ENCODE data around the gene ASB10.

ASB10 gene

DNA sequence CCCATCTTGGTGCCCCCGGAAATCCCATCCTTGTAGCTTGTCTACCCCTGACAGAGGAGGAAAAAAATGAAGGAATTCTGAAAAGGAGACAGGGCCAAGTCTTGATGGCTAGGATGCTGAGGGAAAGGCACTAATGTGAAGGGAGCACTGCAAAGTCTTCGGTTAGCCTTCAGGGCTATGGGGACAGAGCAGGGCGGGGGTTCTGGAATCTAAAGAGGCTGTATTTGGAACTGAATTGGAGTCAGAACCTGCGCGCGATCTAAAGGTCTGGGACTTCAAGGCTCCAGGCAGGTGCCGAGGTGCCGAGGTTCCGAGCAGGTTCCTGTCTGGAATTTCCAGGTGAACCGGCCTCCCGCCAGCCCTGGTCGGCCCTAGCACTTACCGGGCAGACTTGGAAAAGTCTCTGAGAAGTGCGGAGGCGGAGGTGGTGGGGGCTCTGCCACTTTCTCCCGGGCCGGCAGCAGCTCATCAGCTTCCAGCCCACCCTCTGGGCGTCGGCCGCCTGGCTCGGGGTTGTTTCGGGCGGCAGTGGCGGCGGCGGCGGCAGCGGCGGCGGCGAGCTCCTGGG is 20.3 kb downstream of the ASB10 start:
- DNase-seq = peak; percentile 8

DNA sequence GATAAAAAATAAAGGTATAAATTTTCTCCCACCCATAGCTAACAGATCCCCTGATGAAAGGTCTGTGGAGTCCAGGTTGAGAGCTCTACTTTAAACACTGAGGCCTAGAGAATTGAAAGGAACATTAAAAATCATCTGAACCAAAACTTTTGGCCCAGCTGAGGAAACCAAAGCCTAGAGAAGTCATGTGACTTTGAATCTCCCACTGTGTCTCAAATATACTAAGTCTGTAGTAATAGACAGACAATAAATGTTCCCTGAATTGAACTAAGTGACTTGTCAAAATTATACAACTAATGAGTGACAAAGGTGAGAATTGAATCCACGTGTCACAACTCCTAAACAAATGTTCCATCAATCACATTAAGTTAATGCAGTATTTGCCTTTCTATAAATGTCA is 25.3 kb downstream of the ASB10 start:
- no peak for DNase-seq

DNA sequence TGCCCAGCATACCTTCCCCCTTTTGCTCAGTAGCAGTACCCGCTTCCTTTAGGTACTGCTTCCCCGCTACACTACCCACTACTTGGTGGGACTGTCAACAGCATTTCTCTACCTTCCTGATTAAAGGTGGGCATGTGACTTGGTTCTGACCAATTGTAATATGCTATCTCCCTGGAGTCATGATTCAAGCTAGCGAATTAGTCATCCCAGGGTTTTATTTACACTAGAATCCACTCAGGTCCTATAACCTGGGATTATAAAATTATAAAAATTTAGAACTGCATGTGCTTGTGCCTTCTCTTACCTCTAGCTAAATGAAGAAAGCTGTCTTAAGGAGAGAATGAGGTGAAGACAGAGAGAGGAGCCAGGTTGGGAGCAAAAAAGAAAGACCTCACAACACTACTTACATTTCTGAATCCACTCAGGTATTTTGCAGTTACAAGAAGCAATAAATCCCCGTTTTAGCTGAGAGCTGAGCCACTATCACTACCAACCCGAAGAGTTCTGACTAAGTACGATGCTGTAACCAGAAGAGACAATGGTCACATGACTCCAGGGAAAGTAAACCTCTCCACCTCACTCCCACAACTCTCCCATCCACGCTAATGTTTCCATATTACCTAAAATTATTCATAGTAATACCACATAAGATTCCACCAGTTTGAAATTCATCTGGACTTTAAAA is 29.3 kb downstream of the ASB10 start:
- no peak for DNase-seq

DNA sequence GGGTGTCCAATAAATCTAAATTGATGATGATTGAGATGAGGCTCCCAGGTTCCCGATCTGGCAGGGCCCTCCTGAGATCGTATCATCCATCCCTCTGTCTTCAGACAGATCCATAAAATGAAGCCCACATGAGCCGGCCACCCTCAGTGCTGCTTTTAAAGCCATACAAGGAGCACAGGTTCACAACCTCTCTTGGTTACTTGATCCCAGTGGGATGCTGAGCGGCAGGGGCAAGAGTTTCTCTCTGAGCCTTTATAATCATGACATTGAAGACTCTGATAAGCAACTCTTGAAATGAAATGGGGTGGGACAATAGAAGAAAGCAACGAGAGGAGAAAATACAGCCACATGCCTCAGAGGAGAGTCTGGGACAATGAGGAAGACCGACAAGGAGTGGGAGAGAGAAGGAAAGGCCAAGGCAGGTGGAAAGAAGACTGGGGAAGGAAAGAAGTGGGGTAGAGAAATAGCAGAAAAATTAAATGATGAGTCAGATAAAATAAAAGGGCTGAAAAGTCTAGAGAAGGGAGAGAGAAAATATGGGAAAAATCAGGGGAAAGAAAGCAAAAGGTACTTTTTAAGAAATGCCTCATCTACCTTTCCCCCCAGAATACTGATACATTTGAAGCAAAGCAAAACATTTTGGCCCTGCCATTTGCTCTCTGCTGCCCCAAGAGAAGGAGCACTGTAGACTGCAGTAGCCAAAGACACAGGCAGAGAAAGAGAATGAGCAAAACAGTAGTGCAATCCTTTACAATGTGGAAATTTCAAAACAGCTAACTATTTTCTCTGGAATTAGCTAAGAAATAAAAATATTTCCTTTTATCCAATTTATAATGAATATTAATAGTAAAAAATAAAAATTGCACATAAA is 34.2 kb downstream of the ASB10 start:
- no peak for DNase-seq

DNA sequence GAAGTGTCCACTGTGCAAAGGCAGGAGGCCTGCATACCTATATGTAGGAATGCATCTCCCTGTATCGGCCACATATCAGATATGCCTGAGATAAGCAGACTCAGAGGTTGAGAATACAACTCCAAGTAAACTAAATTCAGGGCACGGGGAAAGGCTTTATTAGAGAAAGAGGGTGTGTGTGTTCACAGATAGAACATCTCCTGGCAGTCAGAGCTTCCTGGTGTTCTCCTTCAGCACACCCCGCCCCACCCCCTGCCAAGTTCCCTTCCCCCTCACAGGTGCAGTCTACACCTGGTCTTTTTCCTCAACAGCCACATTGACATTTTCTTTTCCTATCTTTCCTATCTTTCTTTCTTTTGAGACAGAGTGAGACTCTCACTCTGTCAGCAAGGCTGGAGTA is 36.7 kb downstream of the ASB10 start:
- no peak for DNase-seq

DNA sequence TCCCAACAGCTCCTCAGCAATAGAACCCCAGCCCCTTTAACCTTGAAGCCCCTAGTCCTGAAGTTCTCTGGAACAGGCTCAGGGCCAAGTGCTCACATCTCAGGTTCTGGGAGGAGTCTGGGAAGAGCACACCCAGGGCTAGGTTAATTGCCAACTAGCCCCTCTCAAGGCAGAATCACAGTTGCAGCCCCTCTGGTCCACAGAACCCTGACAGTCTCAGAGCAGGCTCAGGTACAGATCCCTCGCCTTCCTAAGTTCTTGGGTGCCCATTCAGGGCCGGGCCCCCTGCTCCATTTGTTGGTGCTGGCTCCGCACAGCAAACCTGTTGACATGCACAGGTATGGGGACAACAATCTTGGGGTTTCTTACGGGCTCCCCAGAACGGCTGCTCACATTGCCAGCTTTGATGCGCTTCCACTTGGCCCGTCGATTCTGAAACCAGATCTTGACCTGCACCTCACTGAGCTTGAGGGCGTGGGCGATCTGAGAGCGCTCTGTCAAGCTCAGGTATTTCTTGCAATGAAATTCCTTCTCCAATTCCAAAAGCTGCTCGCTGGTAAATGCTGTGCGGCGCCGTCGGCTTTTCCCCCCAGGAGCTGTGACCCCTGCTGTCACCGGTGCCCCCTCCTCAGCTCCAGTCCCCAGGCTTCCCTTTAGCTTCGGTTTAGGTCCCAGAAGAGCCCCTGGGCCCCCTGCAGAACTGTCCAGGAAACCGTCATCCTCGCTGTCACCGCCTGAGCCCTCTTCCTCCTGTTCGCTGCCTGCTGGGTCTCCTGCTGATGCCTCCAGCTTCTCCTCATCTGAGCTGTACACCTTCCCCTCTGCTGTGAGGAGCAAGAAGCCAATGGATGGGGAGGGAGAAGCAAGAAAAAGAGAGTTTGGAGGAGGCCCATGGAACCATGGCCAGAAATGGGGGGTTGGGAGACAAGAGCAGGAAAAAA is 38.5 kb downstream of the ASB10 start:
- DNase-seq = no peak

DNA sequence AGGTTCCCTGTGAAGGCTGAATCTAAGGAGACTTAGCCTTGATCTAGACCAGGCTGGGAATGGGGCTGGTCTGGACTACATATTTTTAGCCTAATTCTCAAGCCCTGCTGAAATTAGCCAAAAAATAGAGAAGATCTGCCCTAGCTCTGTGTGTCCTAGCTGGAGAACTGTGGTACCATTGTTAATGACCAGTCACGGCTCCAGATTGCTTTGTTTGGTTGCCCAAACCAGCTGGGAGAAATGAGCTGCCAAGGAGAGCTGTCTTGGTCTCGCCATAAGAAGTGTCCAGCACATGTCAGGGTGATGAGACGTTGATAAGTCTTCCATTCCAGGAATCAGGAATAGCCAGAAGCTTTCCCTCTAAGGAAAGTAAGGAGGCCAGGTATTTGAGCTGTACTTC is 40.3 kb downstream of the ASB10 start:
- DNase-seq = no peak

DNA sequence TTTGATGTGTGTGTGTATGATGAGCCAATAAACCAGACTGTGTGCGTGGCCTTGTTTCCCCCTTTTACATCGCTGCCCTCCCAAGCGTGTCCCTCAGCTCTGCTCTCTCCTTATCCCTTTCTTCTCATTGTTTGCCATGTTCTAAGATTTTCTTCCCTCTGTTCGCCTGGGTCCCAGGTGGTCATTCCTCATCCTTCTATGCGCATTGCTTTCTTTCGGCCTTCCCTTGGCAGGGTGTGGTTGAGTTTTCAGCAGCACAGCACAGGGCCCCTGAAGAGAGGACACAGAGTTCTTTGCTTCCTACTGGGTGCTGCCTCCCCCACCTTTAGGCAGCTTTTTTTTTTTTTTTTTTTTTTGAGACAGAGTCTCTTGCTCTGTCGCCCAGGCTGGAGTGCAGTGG is 42.7 kb downstream of the ASB10 start:
- DNase-seq = no peak

DNA sequence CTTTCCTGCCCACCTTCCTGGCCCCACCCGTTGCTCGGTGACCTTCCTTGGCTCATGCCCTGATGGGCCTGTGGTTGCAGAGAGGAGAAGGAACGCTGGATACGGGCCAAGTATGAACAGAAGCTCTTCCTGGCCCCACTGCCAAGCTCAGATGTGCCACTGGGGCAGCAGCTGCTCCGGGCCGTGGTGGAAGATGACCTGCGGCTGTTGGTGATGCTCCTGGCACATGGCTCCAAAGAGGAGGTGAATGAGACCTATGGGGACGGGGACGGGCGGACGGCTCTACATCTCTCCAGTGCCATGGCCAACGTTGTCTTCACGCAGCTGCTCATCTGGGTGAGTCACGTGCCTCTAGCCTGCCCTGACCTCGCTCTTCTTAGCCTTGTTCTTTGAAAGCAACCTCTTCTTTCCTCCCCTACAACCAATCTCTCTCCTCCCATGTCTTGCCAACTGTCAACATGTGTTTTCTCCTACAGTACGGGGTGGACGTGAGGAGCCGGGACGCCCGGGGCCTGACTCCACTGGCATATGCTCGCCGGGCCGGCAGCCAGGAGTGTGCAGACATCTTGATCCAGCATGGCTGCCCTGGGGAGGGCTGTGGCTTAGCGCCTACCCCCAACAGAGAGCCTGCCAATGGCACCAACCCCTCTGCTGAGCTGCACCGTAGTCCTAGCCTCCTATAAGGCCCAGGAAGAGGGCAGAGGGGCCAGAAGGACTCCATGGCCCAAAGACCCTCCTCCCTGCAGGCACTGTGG is 43.6 kb downstream of the ASB10 start:
- DNase-seq = no peak

DNA sequence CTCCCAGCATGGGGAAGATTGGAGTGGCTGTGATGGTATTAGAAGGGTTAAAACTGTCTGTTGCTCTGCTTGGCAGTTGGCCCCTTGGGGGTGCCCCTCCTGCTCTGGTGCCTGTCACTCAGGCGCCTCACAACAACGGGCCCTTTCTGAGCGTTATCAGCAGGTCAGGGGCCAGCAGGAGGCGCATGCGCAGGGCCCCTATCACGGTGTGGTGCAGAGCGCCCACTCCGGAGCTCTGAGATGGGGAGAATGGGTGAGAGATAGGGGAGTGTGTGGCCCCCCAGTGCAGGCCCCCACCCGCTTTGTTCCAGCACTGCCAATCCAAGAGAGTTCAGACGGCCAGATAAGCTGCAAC is 44.4 kb downstream of the ASB10 start:
- no peak for DNase-seq

DNA sequence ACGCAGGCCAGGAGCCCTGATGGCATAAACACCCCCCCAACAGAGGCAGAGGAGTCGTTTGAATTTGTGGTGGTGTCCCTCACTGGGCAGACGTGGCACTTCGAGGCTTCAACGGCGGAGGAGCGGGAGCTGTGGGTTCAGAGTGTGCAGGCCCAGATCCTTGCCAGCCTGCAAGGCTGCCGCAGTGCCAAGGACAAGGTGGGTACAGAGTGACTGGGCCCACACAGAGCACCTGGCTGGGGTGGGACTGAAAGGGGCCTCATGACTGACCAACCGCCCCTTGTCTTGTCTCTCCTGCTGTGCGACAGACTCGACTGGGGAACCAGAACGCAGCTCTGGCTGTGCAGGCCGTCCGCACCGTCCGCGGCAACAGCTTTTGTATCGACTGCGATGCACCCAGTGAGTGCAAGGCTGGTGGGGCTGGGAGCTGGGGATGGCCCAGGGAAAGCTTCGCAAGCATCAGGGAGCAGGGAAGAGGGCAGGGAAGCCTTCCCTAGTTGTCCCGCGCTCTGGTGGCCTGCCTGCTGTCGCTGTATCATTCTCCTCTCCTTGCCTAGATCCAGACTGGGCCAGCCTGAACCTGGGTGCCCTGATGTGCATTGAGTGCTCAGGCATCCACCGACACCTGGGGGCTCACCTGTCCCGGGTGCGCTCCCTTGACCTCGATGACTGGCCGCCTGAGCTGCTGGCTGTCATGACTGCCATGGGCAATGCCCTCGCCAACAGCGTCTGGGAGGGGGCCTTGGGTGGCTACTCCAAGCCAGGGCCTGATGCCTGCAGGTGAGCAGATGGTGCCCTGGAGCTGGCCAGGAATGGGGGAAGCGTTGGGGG is 45.0 kb downstream of the ASB10 start:
- DNase-seq = no peak

DNA sequence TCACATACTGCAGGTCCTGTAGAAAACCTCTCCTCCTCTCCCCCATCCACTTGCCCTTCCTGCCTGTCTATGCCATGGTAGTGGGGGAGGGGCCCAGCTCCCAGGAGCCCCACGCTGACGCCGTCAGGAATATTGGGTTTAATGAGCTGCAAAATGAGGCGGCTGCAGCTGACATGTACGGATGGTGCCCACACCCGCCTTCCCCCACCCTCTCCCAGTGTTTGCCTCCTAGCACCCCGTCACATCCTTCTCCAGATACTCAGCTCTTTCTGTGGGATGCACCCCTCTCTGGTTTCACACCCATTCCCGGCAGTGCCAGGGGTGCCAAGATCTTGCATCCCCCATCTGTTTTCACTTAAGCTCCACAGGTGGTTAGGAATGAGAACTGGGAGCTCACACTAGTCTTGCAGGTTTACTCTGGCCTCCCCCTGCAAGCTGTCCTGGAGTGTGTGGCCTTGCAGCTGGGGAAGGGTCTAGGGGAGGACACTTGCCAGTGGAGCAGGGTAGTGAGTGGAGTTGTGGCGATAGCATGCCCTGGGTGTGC is 45.7 kb downstream of the ASB10 start:
- DNase-seq = no peak

DNA sequence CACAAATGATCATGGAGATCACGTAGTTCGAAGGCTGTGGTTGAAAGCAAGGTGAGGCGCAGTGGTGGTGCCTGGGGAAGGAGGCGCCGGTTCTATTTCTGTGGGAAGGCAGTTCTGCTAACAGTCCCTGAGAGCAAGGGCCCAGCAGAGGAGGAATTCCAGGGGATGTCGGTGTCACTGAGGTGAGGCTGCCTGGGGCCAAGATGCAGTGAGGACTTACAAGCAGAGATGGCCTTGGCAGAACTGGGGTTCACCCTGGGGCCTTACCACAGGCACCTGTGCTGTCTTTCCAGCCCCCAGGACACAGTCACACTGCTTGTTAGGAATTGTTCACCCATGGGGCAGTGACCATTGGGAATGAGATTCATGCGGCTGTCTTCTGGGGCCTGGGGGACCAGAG is 46.2 kb downstream of the ASB10 start:
- no peak for DNase-seq

DNA sequence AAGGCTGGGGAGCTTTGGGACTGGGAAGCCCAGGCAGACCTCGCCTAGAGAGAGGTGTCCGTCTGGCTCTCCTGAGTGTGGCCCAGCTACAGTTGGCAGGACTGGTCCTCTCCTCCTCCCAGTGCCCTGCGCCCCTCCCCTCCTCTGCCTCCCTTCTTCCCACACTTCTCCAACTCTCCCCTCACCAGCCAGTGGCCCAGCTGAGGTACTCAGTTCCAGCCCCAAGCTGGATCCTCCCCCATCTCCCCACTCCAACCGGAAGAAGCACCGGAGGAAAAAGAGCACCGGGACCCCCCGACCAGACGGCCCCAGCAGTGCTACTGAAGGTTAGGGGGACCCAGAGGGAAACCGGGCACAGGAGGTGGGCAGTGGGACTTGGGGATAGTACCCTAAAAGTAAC is 47.3 kb downstream of the ASB10 start:
- DNase-seq = no peak

DNA sequence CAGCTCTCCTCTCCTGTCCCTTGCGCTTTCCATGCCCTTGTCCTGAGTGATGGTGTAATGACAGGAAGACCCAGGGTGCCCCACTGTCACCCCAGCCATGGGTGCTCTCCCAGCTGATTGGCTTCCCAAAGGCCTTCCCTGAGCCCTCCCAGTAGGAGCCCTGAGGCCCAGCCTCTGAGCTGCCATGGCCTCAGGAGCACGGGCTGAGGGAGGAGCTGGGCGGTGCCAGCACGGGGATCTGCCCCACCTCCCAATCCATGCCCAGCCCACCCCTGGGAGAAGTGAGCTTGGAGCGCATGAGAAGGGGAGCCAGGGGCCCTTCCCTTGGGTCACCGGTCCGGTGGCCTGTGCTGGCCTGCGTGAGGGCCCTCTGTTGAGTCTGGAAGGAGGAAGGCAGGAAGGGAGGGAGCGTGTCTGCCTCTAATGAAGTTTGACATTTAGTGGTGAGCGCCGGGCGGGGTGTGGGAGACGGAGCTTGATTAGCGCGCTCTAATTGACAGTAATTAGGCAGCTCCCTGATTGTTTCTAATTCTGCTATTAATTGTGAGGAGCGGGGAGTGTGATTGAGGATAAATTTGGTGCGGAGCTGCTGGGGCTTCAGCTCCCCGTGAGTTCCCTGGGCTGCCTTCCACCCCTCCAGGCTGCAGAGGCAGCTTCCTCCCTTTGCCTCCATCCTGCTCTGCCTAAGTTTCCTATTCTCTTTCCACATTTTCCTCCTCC is 47.8 kb downstream of the ASB10 start:
- no peak for DNase-seq

DNA sequence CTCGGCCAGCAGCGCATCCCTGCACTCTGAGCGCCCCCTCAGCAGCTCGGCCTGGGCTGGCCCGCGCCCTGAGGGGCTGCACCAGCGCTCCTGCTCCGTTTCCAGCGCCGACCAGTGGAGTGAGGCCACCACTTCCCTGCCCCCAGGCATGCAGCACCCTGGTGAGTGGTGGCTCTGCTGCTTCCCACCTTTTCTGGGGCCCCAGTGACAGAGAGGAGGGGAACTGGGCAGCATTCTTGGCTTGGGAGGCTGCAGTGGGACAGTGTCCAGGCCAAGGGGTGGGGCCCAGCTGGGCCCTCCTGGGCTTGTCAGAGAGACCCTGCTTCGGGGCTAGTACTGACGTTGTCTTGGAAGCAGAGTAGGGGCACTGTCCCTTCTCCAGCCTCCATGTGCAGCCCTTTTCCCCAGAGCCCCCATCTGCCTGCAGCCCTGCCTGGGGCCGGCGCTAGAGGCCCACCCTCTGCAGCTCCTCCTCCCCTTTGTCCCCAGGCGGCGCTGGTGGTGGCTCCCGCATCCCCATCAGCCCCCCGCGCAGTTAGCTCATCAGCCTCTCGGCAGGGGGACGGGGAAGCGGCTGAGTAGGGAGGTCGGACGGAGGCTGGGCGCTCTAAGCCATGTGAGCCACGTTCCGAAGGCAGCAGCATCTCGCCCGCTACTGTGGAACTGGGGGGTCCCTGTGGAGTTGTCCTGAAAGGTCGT is 48.7 kb downstream of the ASB10 start:
- DNase-seq = no peak

DNA sequence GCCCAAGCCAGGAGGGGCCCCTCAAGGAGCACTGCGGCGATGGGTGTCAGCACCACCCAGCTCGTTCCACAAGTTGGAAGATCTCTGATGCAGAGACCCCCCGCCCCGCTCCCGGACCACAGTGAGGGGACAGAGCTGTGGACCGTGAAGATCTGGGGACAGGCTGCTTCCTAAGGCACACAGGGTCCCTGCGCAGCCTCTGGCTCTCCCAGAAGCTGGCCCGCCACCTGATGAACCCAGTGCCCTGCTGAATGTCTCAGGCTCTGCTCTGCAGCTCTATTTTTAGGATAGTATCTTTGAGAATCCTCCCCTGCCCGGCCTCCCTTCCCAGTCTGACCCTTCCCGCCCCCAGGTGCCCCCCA is 49.3 kb downstream of the ASB10 start:
- DNase-seq = no peak

DNA sequence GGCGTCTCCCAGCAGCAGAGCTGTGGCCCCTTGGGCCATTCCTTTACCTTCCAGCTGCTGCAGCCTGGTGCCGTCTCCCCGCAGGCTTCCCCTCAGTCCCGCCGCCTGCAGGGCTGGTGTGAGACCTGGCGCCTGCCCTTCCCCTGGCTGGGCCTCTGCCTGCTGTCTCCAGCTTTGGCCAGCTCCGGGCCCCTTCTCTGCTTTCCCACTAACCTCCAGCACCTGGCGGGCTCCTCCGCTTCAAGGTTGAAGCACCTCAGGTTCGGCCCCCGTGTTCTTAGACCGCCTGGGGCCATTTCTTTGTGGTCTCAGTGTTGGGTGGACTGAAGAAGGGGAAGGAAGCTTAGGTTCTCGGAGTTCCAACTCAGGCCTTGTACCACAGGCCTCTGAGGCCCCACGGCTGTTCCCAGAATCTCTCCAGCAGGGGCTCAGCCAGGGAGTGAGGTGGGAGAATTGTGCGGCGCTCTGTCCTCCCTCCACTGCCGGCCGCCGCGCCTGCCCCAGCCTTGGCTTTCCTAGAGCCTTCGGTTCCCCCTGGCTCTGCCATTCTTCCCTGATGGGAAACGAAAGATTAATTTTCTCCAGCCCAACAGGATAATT is 49.9 kb downstream of the ASB10 start:
- no peak for DNase-seq

All from CD4-positive, alpha-beta T cell treated with Interleukin-17A for 4 hours (primary cell).